ENCODE measurements around the gene IFNL1. TPM values are rescaled to one million over a fixed set of nuclear protein-coding genes. Genes with fewer than 3 reads are reported as not detected.
"Not testable (repeated sequence)": the region's sequence is repeated elsewhere in the genome, so short reads cannot be mapped to it uniquely, and the experiment has no call there.

The IFNL1 gene
- polyA plus RNA-seq, 1 donor from 2014 or later = not detected

DNA sequence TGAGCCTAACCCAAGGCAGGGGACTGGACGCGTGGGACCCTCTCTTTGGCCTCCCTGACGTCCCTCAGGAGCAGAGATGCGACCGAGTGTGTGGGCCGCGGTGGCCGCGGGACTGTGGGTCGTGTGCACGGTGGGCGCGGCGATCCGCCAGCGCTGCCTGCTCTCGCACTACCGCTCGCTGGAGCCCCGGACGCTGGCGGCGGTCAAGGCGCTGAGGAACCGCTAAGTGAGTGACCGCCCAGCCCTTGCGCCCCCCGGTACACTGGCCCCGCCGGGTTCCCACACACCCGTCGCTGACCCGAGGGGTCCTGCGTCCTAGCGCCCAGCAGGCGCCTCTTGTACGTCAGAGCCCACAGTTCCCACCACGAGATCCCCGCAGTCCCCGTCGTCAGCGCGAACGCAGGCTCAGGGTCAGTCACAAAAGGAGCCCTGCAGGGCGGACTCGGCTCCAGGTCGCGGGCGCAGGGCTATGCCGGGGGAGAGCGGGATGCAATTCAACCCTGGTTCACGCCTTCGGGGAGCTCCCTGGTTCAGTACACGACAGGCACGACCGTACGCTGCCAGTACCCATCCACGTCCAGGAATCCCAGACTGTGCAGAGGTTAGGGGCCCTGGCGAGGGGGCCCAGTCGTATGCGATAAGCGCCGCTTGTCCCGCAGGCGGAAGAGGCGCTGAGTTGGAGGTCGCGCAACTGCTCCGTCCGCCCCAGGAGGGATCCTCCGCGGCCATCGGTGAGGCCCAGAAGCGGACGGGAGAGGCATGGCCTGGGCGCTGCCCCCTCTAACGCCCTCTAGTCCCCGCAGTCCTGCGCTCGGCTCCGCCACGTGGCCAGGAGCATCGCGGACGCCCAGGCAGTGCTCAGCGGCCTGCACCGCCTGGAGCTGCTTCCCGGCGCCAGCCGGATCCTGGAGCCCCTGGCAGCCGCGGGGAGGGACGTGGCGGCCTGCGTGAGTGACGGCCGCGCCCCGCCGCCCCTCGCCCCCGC lies 31.6 kb upstream of the IFNL1 start:
- H3K27me3 ChIP-seq (ENCODE audit: insufficient read depth, low read depth, low read length) = peaks cover 43% of the 10 kb centered on the region
- no peak overlapping the region for H2AFZ ChIP-seq (ENCODE audit: low read depth, low read length)
- peak overlapping the region; percentile 35 for H3K4me3 ChIP-seq (ENCODE audit: low read length)

DNA sequence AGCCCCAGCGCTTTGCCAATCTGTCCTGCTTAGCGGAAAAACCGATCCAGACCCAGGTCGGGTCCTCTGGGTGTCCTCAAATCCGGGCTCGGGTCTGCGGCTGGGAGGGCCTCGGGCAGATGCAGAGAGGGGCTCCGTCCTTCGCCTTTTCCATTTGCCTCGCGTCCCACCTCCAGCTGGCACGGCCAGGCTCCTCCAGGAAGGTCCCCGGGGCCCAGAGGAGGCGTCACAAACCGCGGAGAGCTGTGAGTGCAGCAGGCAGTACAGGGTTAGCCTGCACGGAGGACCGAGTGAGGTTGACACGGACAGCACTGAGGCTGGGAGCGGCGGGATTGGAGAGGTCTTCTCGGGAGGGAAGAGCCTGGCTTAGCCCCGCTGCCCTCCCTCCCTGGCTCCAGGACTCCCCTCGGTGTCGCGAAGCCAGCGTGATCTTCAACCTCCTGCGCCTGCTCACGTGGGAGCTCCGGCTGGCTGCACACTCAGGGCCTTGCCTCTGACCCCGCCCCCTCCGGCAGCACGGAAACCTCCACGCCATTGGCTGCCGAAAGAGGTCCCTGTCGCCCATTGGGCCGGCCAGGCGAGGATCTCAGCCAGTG lies 30.8 kb upstream of the IFNL1 start:
- Histone ChIP-seq H4K20me1 (ENCODE audit: insufficient read depth) (no peaks in the 10 kb centered on the region), H3K4me2 (ENCODE audit: low read length) (no peak overlapping the region), H3K27ac (ENCODE audit: low read length) (no peak overlapping the region), H3K9me3 (ENCODE audit: low read length) (no peaks in the 10 kb centered on the region), H3K4me3 (ENCODE audit: low read length) (no peak overlapping the region), H3K79me2 (replicated peaks; ENCODE audit: insufficient read depth, low read length) (no peaks in the 10 kb centered on the region), H3K27me3 (ENCODE audit: insufficient read depth, low read depth, low read length) (peaks cover 43% of the 10 kb centered on the region), H3K9me2 (ENCODE audit: insufficient read depth, low read length) (no peaks in the 10 kb centered on the region), H3K36me3 (ENCODE audit: insufficient read depth, low read length) (no peaks in the 10 kb centered on the region), H2AFZ (ENCODE audit: low read depth, low read length) (no peak overlapping the region), H3K9ac (ENCODE audit: low read length) (no peak overlapping the region), H3F3A (ENCODE audit: insufficient read depth, low read length, poor library complexity, severe bottlenecking) (no peaks in the 10 kb centered on the region)
- TF ChIP-seq EP300 (conservative IDR thresholded peaks at IDR 0.05; ENCODE audit: poor library complexity, severe bottlenecking) = no peak
- TF ChIP-seq TAF1 (IDR thresholded peaks at IDR 0.05; ENCODE audit: low read depth) = no peak
- TF ChIP-seq, protein P1, sequence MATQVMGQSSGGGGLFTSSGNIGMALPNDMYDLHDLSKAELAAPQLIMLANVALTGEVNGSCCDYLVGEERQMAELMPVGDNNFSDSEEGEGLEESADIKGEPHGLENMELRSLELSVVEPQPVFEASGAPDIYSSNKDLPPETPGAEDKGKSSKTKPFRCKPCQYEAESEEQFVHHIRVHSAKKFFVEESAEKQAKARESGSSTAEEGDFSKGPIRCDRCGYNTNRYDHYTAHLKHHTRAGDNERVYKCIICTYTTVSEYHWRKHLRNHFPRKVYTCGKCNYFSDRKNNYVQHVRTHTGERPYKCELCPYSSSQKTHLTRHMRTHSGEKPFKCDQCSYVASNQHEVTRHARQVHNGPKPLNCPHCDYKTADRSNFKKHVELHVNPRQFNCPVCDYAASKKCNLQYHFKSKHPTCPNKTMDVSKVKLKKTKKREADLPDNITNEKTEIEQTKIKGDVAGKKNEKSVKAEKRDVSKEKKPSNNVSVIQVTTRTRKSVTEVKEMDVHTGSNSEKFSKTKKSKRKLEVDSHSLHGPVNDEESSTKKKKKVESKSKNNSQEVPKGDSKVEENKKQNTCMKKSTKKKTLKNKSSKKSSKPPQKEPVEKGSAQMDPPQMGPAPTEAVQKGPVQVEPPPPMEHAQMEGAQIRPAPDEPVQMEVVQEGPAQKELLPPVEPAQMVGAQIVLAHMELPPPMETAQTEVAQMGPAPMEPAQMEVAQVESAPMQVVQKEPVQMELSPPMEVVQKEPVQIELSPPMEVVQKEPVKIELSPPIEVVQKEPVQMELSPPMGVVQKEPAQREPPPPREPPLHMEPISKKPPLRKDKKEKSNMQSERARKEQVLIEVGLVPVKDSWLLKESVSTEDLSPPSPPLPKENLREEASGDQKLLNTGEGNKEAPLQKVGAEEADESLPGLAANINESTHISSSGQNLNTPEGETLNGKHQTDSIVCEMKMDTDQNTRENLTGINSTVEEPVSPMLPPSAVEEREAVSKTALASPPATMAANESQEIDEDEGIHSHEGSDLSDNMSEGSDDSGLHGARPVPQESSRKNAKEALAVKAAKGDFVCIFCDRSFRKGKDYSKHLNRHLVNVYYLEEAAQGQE (IDR thresholded peaks at IDR 0.05; ENCODE audit: borderline replicate concordance) = no peak
- no peak for TF ChIP-seq EZH2 (IDR thresholded peaks at IDR 0.05; ENCODE audit: borderline replicate concordance, insufficient read depth, low read length, poor library complexity, severe bottlenecking)
- no peak for TF ChIP-seq POLR2AphosphoS5 (IDR thresholded peaks at IDR 0.05)
- TF ChIP-seq RAD21 (conservative IDR thresholded peaks at IDR 0.05) = no peak
- TF ChIP-seq SMC3 (conservative IDR thresholded peaks at IDR 0.05; ENCODE audit: poor library complexity) = no peak
- TF ChIP-seq, protein P2, sequence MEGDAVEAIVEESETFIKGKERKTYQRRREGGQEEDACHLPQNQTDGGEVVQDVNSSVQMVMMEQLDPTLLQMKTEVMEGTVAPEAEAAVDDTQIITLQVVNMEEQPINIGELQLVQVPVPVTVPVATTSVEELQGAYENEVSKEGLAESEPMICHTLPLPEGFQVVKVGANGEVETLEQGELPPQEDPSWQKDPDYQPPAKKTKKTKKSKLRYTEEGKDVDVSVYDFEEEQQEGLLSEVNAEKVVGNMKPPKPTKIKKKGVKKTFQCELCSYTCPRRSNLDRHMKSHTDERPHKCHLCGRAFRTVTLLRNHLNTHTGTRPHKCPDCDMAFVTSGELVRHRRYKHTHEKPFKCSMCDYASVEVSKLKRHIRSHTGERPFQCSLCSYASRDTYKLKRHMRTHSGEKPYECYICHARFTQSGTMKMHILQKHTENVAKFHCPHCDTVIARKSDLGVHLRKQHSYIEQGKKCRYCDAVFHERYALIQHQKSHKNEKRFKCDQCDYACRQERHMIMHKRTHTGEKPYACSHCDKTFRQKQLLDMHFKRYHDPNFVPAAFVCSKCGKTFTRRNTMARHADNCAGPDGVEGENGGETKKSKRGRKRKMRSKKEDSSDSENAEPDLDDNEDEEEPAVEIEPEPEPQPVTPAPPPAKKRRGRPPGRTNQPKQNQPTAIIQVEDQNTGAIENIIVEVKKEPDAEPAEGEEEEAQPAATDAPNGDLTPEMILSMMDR (IDR thresholded peaks at IDR 0.05; ENCODE audit: poor library complexity, severe bottlenecking) = no peak
- no peak for TF ChIP-seq MXI1 (conservative IDR thresholded peaks at IDR 0.05; ENCODE audit: poor library complexity, severe bottlenecking)

More for the DNA sequence above, 31.6 kb upstream of the IFNL1 start:
- no peaks in the 10 kb centered on the region for H4K20me1 ChIP-seq (ENCODE audit: insufficient read depth)
- H3K9me3 ChIP-seq (ENCODE audit: low read length) = no peaks in the 10 kb centered on the region
- no peaks in the 10 kb centered on the region for H3K79me2 ChIP-seq (replicated peaks; ENCODE audit: insufficient read depth, low read length)
- TF ChIP-seq TAF1 (IDR thresholded peaks at IDR 0.05; ENCODE audit: low read depth) = no peak
- no peaks in the 10 kb centered on the region for H3K36me3 ChIP-seq (ENCODE audit: insufficient read depth, low read length)
- no peaks in the 10 kb centered on the region for H3K9me2 ChIP-seq (ENCODE audit: insufficient read depth, low read length)
- H3K27ac ChIP-seq (ENCODE audit: low read length) = no peak overlapping the region
- no peaks in the 10 kb centered on the region for H3F3A ChIP-seq (ENCODE audit: insufficient read depth, low read length, poor library complexity, severe bottlenecking)
- no peak overlapping the region for H3K9ac ChIP-seq (ENCODE audit: low read length)
- no peak overlapping the region for H3K4me2 ChIP-seq (ENCODE audit: low read length)

DNA sequence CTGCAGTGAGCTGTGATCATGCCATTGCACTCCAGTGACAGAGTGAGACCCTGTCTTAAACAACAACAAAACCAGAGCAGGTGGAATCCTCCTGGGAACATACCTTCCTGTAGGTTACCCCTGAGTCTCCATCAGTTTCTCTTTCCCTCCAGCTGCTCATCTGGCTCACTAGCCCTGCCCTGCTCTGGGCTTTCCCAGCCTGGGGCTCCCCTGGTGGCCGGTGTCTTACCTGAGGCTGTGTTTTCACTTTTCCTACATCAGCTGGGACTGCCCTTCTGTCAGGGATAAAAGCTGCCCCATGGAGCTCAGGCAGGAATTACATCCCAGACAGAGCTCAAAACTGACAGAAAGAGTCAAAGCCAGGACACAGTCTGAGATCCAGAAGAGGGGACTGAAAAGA lies 28.1 kb upstream of the IFNL1 start, which contains the start of gene IFNL2:
Gene IFNL2 (plus strand): TSS at position 312 of the 400 bp plus-strand sequence. CDS start 173 bp downstream, outside the sequence.
- H3K27me3 ChIP-seq (ENCODE audit: insufficient read depth, low read depth, low read length) = peaks cover 27% of the 10 kb centered on the region
- not testable (repeated sequence) for H3K4me3 ChIP-seq (ENCODE audit: low read length); H3F3A ChIP-seq (ENCODE audit: insufficient read depth, low read length, poor library complexity, severe bottlenecking); H3K9me2 ChIP-seq (ENCODE audit: insufficient read depth, low read length); H4K20me1 ChIP-seq (ENCODE audit: insufficient read depth); H3K79me2 ChIP-seq (replicated peaks; ENCODE audit: insufficient read depth, low read length); H3K4me2 ChIP-seq (ENCODE audit: low read length); H3K9ac ChIP-seq (ENCODE audit: low read length); H3K9me3 ChIP-seq (ENCODE audit: low read length); H3K27ac ChIP-seq (ENCODE audit: low read length); H2AFZ ChIP-seq (ENCODE audit: low read depth, low read length); H3K36me3 ChIP-seq (ENCODE audit: insufficient read depth, low read length)

DNA sequence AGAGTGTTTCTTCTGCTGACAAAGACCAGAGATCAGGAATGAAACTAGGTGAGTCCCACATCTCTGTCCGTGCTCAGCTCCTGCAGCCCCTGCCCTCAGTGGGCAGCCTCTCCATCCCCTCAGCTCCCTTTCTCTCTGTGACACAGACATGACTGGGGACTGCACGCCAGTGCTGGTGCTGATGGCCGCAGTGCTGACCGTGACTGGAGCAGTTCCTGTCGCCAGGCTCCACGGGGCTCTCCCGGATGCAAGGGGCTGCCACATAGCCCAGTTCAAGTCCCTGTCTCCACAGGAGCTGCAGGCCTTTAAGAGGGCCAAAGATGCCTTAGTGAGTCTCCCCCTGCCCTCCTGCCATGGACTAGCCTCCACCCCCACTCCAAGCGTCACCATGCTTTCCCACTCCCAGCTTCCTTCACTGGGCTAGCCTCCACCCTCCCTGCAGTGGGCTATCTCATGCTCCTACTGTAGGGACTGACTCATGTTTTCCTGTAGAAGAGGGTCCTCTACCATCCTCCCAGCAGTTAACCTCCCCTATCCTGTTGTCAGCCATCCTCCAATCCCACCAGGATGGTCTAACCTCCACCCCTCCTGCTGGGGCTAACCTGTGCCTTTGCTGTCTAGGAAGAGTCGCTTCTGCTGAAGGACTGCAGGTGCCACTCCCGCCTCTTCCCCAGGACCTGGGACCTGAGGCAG lies 27.5 kb upstream of the IFNL1 start:
- H4K20me1 ChIP-seq (ENCODE audit: insufficient read depth); H3K9ac ChIP-seq (ENCODE audit: low read length); H3K27ac ChIP-seq (ENCODE audit: low read length); H3K4me2 ChIP-seq (ENCODE audit: low read length); H3K9me2 ChIP-seq (ENCODE audit: insufficient read depth, low read length); H3K4me3 ChIP-seq (ENCODE audit: low read length); H3K36me3 ChIP-seq (ENCODE audit: insufficient read depth, low read length); H3F3A ChIP-seq (ENCODE audit: insufficient read depth, low read length, poor library complexity, severe bottlenecking); H3K9me3 ChIP-seq (ENCODE audit: low read length); H2AFZ ChIP-seq (ENCODE audit: low read depth, low read length); H3K79me2 ChIP-seq (replicated peaks; ENCODE audit: insufficient read depth, low read length): not testable (repeated sequence)
- peaks cover 21% of the 10 kb centered on the region for H3K27me3 ChIP-seq (ENCODE audit: insufficient read depth, low read depth, low read length)
